Smooth muscle cell (in vitro differentiated cells): ENCODE measurements around the gene GABRR2. TPM values are rescaled to one million over a fixed set of nuclear protein-coding genes. Genes with fewer than 3 reads are reported as not detected.

Experiments used
- DNase-seq: peaks from one replicate; lab custom pipeline; 2025; ENCODE audit not compliant: unreplicated experiment; lab: John Stamatoyannopoulos, UW
- H2AFZ ChIP-seq: fragments of 200-600 bp; sonication (generic); 2 replicates; pipeline ENCODE4 v1.6.0; 2016; ENCODE audit warnings: antibody characterized with exemption, low read depth, mild to moderate bottlenecking
- H3F3A ChIP-seq: fragments of 200-600 bp; sonication (generic); 2 replicates; pipeline ENCODE4 v1.6.0; 2017; ENCODE audit warnings: antibody characterized with exemption, low read depth
- H3K27ac ChIP-seq: fragments of 200-600 bp; sonication (generic); 2 replicates; pipeline ENCODE4 v1.5.1; 2016; ENCODE audit warnings: low read depth, mild to moderate bottlenecking
- H3K27me3 ChIP-seq: fragments of 200-600 bp; sonication (generic); 2 replicates; pipeline ENCODE4 v1.6.1; 2016; ENCODE audit warnings: low read depth, mild to moderate bottlenecking
- H3K36me3 ChIP-seq: fragments of 200-600 bp; sonication (generic); 2 replicates; pipeline ENCODE4 v1.5.1; 2016; ENCODE audit warnings: low read depth
- H3K4me1 ChIP-seq: fragments of 200-600 bp; sonication (generic); 2 replicates; pipeline ENCODE4 v1.5.1; 2016; ENCODE audit warnings: low read depth
- H3K4me2 ChIP-seq: fragments of 200-600 bp; sonication (generic); 2 replicates; pipeline ENCODE4 v1.6.0; 2016; ENCODE audit warnings: mild to moderate bottlenecking
- H3K4me3 ChIP-seq: fragments of 200-600 bp; sonication (generic); 2 replicates; pipeline ENCODE4 v1.5.1; 2016; ENCODE audit warnings: mild to moderate bottlenecking
- H3K79me2 ChIP-seq: fragments of 200-600 bp; sonication (generic); 2 replicates; pipeline ENCODE4 v1.6.0; 2016; ENCODE audit warnings: low read depth, mild to moderate bottlenecking
- H3K9ac ChIP-seq: fragments of 200-600 bp; sonication (generic); 2 replicates; pipeline ENCODE4 v1.6.0; 2016; ENCODE audit warnings: low read depth
- H3K9me3 ChIP-seq: fragments of 200-600 bp; sonication (generic); replicated peaks from 2 replicates; pipeline ENCODE4 v1.5.1; 2016; ENCODE audit warnings: low read depth
- H4K20me1 ChIP-seq: fragments of 200-600 bp; sonication (generic); 2 replicates; pipeline ENCODE4 v1.6.0; 2016; ENCODE audit warnings: low read depth
- CTCF ChIP-seq: fragments of 200-600 bp; sonication (generic); IDR thresholded peaks from 2 replicates; pipeline ENCODE4 v1.5.1; 2017; ENCODE audit warnings: borderline replicate concordance, mild to moderate bottlenecking, antibody characterized with exemption; ENCODE audit not compliant: insufficient read depth, poor library complexity, severe bottlenecking
- WGBS: methylation state at CpG from one replicate; pipeline ENCODE4 v1.1.7; 2016; ENCODE audit warnings: low lambda C conversion rate; 5-methylcytosine and 5-hydroxymethylcytosine counted together
- polyA plus RNA-seq: library from polyadenylated mRNA; unstranded; fragments of >200 nt; fragmentation: Nextera tagmentation; extraction: Ambion mirVana; gene quantifications from 2 replicates; pipeline ENCODE4 v1.2.1, GENCODE V29; 2016
- total RNA-seq: library from RNA; depleted of rRNA; stranded (reverse); fragments of >200 nt; gene quantifications from 2 replicates; pipeline ENCODE4 v1.2.3, GENCODE V29; 2014

Gene GABRR2
- total and polyA plus RNA-seq, 2 experiments from 2014 or later: 0.24 to 3.2 TPM

GRCh38 chr6:89270951-89271721 is 44.0 kb downstream of the GABRR2 start:
- Histone ChIP-seq H3K36me3 (no peaks in the 10 kb centered on the region), H2AFZ (no peak overlapping the region), H4K20me1 (no peaks in the 10 kb centered on the region), H3K27me3 (peaks cover 13% of the 10 kb centered on the region), H3K9me3 (no peaks in the 10 kb centered on the region), H3K4me2 (no peak overlapping the region), H3F3A (no peaks in the 10 kb centered on the region), H3K9ac (no peak overlapping the region), H3K27ac (no peak overlapping the region), H3K4me3 (no peak overlapping the region), H3K79me2 (no peaks in the 10 kb centered on the region), H3K4me1 (no peaks in the 10 kb centered on the region)
- no peak for DNase-seq
- 95% methylated on average over 14 of the region's 14 CpGs for WGBS
- no peak for TF ChIP-seq CTCF

- Histone ChIP-seq H4K20me1 (no peaks in the 10 kb centered on the region), H3K9me3 (no peaks in the 10 kb centered on the region), H3K27me3 (peaks cover 13% of the 10 kb centered on the region), H3K9ac (no peak overlapping the region), H3K4me1 (no peaks in the 10 kb centered on the region), H3K4me3 (no peak overlapping the region), H3K36me3 (no peaks in the 10 kb centered on the region), H3K4me2 (no peak overlapping the region), H3K27ac (no peak overlapping the region), H3F3A (no peaks in the 10 kb centered on the region), H2AFZ (no peak overlapping the region), H3K79me2 (no peaks in the 10 kb centered on the region)
- no peak for TF ChIP-seq CTCF
- no peak for DNase-seq
- 77% methylated on average over 3 of the region's 3 CpGs for WGBS
Measured at GRCh38 chr6:89269981-89270380, 45.1 kb downstream of the GABRR2 start.

- TF ChIP-seq CTCF: no peak
- Histone ChIP-seq H2AFZ (no peak overlapping the region), H3K27me3 (peaks cover 13% of the 10 kb centered on the region), H3K79me2 (no peaks in the 10 kb centered on the region), H3K4me1 (no peaks in the 10 kb centered on the region), H3K4me2 (no peak overlapping the region), H3K4me3 (no peak overlapping the region), H3F3A (no peaks in the 10 kb centered on the region), H3K27ac (no peak overlapping the region), H3K9ac (no peak overlapping the region), H4K20me1 (no peaks in the 10 kb centered on the region), H3K36me3 (no peaks in the 10 kb centered on the region), H3K9me3 (no peaks in the 10 kb centered on the region)
- DNase-seq: no peak
- 91% methylated on average over 3 of the region's 3 CpGs for WGBS
Measured at GRCh38 chr6:89269252-89269651, 45.8 kb downstream of the GABRR2 start.

- no peaks in the 10 kb centered on the region for H3K4me1 ChIP-seq
- 94% methylated on average over 7 of the region's 7 CpGs for WGBS
- no peak for DNase-seq
- no peak overlapping the region for H3K27ac ChIP-seq
- H3K9me3 ChIP-seq: no peaks in the 10 kb centered on the region
- H2AFZ ChIP-seq: no peak overlapping the region
- H4K20me1 ChIP-seq: no peaks in the 10 kb centered on the region
- H3K4me3 ChIP-seq: no peak overlapping the region
- H3K27me3 ChIP-seq: peaks cover 13% of the 10 kb centered on the region
- no peaks in the 10 kb centered on the region for H3F3A ChIP-seq
- H3K9ac ChIP-seq: no peak overlapping the region
- no peaks in the 10 kb centered on the region for H3K36me3 ChIP-seq
- H3K4me2 ChIP-seq: no peak overlapping the region
- no peak for TF ChIP-seq CTCF
- no peaks in the 10 kb centered on the region for H3K79me2 ChIP-seq
Measured at GRCh38 chr6:89268776-89269175, 46.3 kb downstream of the GABRR2 start.
